ENCODE results near the gene C16orf95. TPM values are rescaled to one million over a fixed set of nuclear protein-coding genes. Genes with fewer than 3 reads are reported as not detected.

Gene C16orf95
- polyA plus RNA-seq, 2 of the 4 experiments (the other 2 are of a cell fraction), result 3.5 to 6.3 TPM

DNA sequence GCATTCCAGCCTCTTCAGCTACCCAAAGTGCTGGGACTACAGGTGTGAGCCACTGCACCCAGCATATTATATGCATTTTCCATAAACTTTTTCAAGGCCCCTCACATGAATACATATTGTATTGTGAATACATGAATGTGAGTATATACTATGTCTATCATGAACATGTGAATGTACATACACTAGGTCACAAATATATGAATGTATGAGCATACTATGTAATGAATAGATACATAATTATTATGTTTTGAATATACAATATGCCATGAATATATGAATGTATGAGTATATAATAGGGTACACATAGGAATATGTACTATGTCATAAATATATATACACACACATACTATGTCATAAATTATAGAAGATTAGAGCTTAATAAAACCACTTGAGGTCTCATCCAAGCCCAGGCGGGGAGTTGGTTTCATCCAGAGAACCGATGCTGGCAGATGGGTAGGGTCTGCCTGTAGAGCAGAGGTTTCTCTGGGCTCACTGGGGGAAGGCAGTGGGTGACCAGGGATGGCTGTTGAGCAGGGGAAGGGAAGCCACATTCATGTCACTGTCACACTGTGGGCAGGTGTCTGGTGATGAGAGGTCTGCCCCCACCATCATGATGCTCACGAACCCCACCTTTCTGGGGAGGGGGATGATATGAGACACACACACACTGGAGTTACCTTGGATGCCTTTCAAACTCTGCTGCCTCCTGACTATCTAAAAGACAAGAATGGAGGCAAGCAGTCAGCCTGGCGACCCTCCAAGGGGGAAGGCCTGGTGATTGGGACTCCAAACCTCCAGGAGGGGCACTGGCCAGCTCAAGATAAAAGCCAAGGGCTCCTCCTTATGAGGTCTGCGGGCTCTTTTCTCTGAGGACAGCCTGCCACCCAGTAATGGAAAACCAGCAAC lies 7.3 kb downstream of the C16orf95 start:
- Histone ChIP-seq H3K9me3 (peaks cover 5% of the 10 kb centered on the region; the same call in 2 of the 3 replicates), H3K27ac (no peak overlapping the region), H3K4me1 (no peaks in the 10 kb centered on the region), H3K4me3 (no peak overlapping the region), H3K4me2 (no peak overlapping the region)
- FAIRE-seq (no peak), DNase-seq (ENCODE audit: low read depth in 1 of 2, low spot score in 1 of 2) (no peak), ATAC-seq (no peak)
- 72% methylated on average over 5 of the region's 5 CpGs for WGBS (ENCODE audit: missing lambda C conversion rate)
- POLR2A ChIA-PET, result no interaction called here
- CTCF ChIA-PET, result no interaction called here
- TF ChIP-seq HOXA7 (CRISPR knock-in tag; IDR thresholded peaks at IDR 0.05) (no peak), RNF2 (IDR thresholded peaks at IDR 0.05; ENCODE audit: borderline replicate concordance, low read depth) (no peak), HOXB5 (CRISPR knock-in tag; IDR thresholded peaks at IDR 0.05) (no peak), JUN (IDR thresholded peaks at IDR 0.05) (no peak), MAFK (IDR thresholded peaks at IDR 0.05; ENCODE audit: partially characterized antibody) (no peak), CBX8 (IDR thresholded peaks at IDR 0.05) (no peak), CBX2 (IDR thresholded peaks at IDR 0.05; ENCODE audit: borderline replicate concordance, low read depth) (no peak), EP300 (IDR thresholded peaks at IDR 0.05) (no peak), ZNF302 (CRISPR knock-in tag; IDR thresholded peaks at IDR 0.05) (no peak), MYC (IDR thresholded peaks at IDR 0.05; ENCODE audit: borderline replicate concordance, low read length) (no peak), POLR2AphosphoS2 (conservative IDR thresholded peaks at IDR 0.05; ENCODE audit: low read length) (no peak), PHF8 (IDR thresholded peaks at IDR 0.05; ENCODE audit: borderline replicate concordance, low read depth) (no peak), JUNB (IDR thresholded peaks at IDR 0.05) (no peak), FOSL2 (IDR thresholded peaks at IDR 0.05) (no peak), FOSL2 (CRISPR knock-in tag; IDR thresholded peaks at IDR 0.05) (no peak), NFE2L2 (conservative IDR thresholded peaks at IDR 0.05; ENCODE audit: low read length) (no peak)
- TF ChIP-seq, protein P1, sequence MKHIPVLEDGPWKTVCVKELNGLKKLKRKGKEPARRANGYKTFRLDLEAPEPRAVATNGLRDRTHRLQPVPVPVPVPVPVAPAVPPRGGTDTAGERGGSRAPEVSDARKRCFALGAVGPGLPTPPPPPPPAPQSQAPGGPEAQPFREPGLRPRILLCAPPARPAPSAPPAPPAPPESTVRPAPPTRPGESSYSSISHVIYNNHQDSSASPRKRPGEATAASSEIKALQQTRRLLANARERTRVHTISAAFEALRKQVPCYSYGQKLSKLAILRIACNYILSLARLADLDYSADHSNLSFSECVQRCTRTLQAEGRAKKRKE (CRISPR knock-in tag; IDR thresholded peaks at IDR 0.05; ENCODE audit: low read depth), result no peak
- TF ChIP-seq, protein P2, sequence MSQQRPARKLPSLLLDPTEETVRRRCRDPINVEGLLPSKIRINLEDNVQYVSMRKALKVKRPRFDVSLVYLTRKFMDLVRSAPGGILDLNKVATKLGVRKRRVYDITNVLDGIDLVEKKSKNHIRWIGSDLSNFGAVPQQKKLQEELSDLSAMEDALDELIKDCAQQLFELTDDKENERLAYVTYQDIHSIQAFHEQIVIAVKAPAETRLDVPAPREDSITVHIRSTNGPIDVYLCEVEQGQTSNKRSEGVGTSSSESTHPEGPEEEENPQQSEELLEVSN (IDR thresholded peaks at IDR 0.05; ENCODE audit: borderline replicate concordance, low read depth), result no peak
- TF ChIP-seq, protein P3, sequence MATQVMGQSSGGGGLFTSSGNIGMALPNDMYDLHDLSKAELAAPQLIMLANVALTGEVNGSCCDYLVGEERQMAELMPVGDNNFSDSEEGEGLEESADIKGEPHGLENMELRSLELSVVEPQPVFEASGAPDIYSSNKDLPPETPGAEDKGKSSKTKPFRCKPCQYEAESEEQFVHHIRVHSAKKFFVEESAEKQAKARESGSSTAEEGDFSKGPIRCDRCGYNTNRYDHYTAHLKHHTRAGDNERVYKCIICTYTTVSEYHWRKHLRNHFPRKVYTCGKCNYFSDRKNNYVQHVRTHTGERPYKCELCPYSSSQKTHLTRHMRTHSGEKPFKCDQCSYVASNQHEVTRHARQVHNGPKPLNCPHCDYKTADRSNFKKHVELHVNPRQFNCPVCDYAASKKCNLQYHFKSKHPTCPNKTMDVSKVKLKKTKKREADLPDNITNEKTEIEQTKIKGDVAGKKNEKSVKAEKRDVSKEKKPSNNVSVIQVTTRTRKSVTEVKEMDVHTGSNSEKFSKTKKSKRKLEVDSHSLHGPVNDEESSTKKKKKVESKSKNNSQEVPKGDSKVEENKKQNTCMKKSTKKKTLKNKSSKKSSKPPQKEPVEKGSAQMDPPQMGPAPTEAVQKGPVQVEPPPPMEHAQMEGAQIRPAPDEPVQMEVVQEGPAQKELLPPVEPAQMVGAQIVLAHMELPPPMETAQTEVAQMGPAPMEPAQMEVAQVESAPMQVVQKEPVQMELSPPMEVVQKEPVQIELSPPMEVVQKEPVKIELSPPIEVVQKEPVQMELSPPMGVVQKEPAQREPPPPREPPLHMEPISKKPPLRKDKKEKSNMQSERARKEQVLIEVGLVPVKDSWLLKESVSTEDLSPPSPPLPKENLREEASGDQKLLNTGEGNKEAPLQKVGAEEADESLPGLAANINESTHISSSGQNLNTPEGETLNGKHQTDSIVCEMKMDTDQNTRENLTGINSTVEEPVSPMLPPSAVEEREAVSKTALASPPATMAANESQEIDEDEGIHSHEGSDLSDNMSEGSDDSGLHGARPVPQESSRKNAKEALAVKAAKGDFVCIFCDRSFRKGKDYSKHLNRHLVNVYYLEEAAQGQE (IDR thresholded peaks at IDR 0.05), result no peak

DNA sequence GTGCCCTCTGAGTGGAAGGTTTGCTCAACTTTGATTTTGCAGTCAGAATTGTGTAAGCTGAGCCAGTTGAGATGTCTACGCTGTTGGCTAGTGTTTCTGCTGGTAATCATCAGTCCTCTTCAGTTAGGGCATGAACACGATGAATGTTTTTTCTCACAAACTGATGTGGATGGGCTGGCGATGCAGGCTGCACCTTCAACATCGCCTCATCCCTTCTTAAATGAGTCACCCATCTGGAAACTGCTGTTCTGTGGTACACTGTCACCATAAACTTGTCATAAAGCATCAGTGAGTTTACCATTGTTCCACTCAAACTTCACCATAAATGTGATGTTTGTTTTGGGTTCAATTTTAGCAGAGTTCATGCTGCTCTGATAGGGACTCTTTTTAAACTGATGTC lies 8.4 kb downstream of the C16orf95 start:
- no peak for FAIRE-seq
- WGBS (ENCODE audit: missing lambda C conversion rate), result 93% methylated on average over 4 of the region's 4 CpGs
- Histone ChIP-seq H3K27ac (no peak overlapping the region), H3K4me2 (no peak overlapping the region), H3K9me3 (peaks cover 5% of the 10 kb centered on the region; the same call in 2 of the 3 replicates), H3K4me3 (no peak overlapping the region), H3K4me1 (no peaks in the 10 kb centered on the region)
- POLR2A ChIA-PET, result no interaction called here
- CTCF ChIA-PET, result interaction anchor here (1.5 kb wide), 1 partner anchor 30 kb away, joined by 3 read pairs; no protein-coding TSS in a partner anchor
- DNase-seq (ENCODE audit: low read depth in 1 of 2, low spot score in 1 of 2), result no peak
- ATAC-seq, result no peak
- TF ChIP-seq GATA3 (IDR thresholded peaks at IDR 0.05; ENCODE audit: borderline replicate concordance) (no peak), HOXB13 (CRISPR knock-in tag; IDR thresholded peaks at IDR 0.05; ENCODE audit: low read depth) (no peak), KDM5A (IDR thresholded peaks at IDR 0.05) (no peak), CEBPB (IDR thresholded peaks at IDR 0.05) (no peak), ZSCAN20 (CRISPR knock-in tag; IDR thresholded peaks at IDR 0.05) (no peak), EHMT2 (IDR thresholded peaks at IDR 0.05; ENCODE audit: low read depth) (no peak), EHF (CRISPR knock-in tag; IDR thresholded peaks at IDR 0.05) (no peak)

Measured in A549 (cell line).